22Rv1 (cell line): Measurements from ENCODE around the gene ARHGAP10.

ENCODE experiments used
- CTCF ChIP-seq: fragments of 450-650 bp; IDR thresholded peaks from 2 replicates; pipeline ENCODE4 v1.5.1; 2017; ENCODE audit warnings: mild to moderate bottlenecking
- ZFX ChIP-seq: fragments of 450-650 bp; IDR thresholded peaks from 2 replicates; pipeline ENCODE4 v1.6.1; 2017; ENCODE audit warnings: antibody characterized with exemption, borderline replicate concordance

GRCh38 chr4:147754037-147754445, 22.2 kb downstream of the ARHGAP10 start:
- TF ChIP-seq CTCF (no peak), ZFX (no peak)
